HepG2 (cell line): Measurements from ENCODE around the gene CSHL1.

ENCODE experiments used
- CSRNP1 ChIP-seq: sonication (generic); formaldehyde crosslinking; IDR thresholded peaks from 2 replicates; pipeline ENCODE4 v1.8.1; 2023; ENCODE audit warnings: mild to moderate bottlenecking, missing genetic modification reagents
- CTCF ChIP-seq: sonication (generic); formaldehyde crosslinking; IDR thresholded peaks from 2 replicates; pipeline ENCODE4 v1.5.0; 2020; ENCODE audit warnings: mild to moderate bottlenecking, missing genetic modification reagents, moderate library complexity
- KDM3A ChIP-seq: IDR thresholded peaks from 2 replicates; pipeline ENCODE4 v1.6.1; 2018; ENCODE audit warnings: low read depth, missing compliant biosample characterization
- SKIL ChIP-seq: sonication (generic); formaldehyde crosslinking; IDR thresholded peaks from 2 replicates; pipeline ENCODE4 v1.8.0; 2022; ENCODE audit warnings: missing genetic modification reagents, mild to moderate bottlenecking, moderate library complexity, borderline replicate concordance
- ZNF253 ChIP-seq: sonication (generic); formaldehyde crosslinking; IDR thresholded peaks from 2 replicates; pipeline ENCODE4 v1.8.0; 2022; ENCODE audit warnings: mild to moderate bottlenecking, missing genetic modification reagents, borderline replicate concordance
- ZNF337 ChIP-seq: sonication (generic); formaldehyde crosslinking; IDR thresholded peaks from 2 replicates; pipeline ENCODE4 v1.5.1; 2020; ENCODE audit warnings: missing genetic modification reagents, low read depth, mild to moderate bottlenecking, borderline replicate concordance

- TF ChIP-seq ZNF253 (CRISPR knock-in tag): no peak
- TF ChIP-seq ZNF337 (CRISPR knock-in tag): no peak
- no peak for TF ChIP-seq CTCF (CRISPR knock-in tag)
- no peak for TF ChIP-seq CSRNP1 (CRISPR knock-in tag)
- TF ChIP-seq KDM3A (CRISPR knock-in tag): no peak
- TF ChIP-seq SKIL (CRISPR knock-in tag): no peak
Measured at GRCh38 chr17:63947711-63948330, 36.8 kb upstream of the CSHL1 start.
